ENCODE results near the gene NCLN.

DNA sequence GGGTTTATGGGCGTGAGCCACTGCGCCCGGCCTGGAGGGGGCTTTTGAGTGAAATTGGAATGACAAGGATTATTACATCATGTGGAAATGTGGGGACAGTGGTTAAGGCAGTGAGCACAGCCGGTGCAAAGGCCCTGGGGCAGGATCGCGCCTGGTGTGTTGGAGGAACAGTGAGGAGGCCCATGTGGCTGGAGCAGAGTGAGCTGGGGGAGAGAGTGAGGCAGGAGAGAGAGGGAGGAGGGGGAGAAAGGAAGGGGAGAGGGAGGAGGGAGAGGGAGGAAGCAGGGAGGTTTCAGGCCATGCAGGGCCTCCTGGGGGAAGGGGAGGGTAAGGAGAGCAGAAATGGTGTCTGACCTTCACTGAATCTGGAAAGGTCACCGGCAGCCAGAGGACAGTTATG lies 27.4 kb downstream of the NCLN start:
- TF ChIP-seq, protein P1, sequence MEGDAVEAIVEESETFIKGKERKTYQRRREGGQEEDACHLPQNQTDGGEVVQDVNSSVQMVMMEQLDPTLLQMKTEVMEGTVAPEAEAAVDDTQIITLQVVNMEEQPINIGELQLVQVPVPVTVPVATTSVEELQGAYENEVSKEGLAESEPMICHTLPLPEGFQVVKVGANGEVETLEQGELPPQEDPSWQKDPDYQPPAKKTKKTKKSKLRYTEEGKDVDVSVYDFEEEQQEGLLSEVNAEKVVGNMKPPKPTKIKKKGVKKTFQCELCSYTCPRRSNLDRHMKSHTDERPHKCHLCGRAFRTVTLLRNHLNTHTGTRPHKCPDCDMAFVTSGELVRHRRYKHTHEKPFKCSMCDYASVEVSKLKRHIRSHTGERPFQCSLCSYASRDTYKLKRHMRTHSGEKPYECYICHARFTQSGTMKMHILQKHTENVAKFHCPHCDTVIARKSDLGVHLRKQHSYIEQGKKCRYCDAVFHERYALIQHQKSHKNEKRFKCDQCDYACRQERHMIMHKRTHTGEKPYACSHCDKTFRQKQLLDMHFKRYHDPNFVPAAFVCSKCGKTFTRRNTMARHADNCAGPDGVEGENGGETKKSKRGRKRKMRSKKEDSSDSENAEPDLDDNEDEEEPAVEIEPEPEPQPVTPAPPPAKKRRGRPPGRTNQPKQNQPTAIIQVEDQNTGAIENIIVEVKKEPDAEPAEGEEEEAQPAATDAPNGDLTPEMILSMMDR (IDR thresholded peaks at IDR 0.05; ENCODE audit: insufficient read depth, low read length) = no peak
- TF ChIP-seq, protein P2, sequence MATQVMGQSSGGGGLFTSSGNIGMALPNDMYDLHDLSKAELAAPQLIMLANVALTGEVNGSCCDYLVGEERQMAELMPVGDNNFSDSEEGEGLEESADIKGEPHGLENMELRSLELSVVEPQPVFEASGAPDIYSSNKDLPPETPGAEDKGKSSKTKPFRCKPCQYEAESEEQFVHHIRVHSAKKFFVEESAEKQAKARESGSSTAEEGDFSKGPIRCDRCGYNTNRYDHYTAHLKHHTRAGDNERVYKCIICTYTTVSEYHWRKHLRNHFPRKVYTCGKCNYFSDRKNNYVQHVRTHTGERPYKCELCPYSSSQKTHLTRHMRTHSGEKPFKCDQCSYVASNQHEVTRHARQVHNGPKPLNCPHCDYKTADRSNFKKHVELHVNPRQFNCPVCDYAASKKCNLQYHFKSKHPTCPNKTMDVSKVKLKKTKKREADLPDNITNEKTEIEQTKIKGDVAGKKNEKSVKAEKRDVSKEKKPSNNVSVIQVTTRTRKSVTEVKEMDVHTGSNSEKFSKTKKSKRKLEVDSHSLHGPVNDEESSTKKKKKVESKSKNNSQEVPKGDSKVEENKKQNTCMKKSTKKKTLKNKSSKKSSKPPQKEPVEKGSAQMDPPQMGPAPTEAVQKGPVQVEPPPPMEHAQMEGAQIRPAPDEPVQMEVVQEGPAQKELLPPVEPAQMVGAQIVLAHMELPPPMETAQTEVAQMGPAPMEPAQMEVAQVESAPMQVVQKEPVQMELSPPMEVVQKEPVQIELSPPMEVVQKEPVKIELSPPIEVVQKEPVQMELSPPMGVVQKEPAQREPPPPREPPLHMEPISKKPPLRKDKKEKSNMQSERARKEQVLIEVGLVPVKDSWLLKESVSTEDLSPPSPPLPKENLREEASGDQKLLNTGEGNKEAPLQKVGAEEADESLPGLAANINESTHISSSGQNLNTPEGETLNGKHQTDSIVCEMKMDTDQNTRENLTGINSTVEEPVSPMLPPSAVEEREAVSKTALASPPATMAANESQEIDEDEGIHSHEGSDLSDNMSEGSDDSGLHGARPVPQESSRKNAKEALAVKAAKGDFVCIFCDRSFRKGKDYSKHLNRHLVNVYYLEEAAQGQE (IDR thresholded peaks at IDR 0.05; ENCODE audit: insufficient replicate concordance, low read depth) = no peak
- TF ChIP-seq GABPA (IDR thresholded peaks at IDR 0.05; ENCODE audit: low read depth) (no peak), POLR2AphosphoS5 (IDR thresholded peaks at IDR 0.05; ENCODE audit: low read depth) (no peak), SPI1 (IDR thresholded peaks at IDR 0.05; ENCODE audit: borderline replicate concordance, low read depth) (no peak)

Measured in HL-60 (cell line).